GM21723 (cell line): ENCODE measurements around the gene OR10R2.
"Not testable (repeated sequence)": the region's sequence is repeated elsewhere in the genome, so short reads cannot be mapped to it uniquely, and the experiment has no call there.

Experiments used
- ATAC-seq: cut with Tn5 transposase; IDR thresholded peaks from one replicate; pipeline ENCODE4 v1.9.1; 2021; ENCODE audit warnings: mild to moderate bottlenecking, moderate library complexity; ENCODE audit not compliant: unreplicated experiment

Gene OR10R2, protein sequence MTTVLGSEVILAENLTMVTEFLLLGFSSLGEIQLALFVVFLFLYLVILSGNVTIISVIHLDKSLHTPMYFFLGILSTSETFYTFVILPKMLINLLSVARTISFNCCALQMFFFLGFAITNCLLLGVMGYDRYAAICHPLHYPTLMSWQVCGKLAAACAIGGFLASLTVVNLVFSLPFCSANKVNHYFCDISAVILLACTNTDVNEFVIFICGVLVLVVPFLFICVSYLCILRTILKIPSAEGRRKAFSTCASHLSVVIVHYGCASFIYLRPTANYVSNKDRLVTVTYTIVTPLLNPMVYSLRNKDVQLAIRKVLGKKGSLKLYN

DNA sequence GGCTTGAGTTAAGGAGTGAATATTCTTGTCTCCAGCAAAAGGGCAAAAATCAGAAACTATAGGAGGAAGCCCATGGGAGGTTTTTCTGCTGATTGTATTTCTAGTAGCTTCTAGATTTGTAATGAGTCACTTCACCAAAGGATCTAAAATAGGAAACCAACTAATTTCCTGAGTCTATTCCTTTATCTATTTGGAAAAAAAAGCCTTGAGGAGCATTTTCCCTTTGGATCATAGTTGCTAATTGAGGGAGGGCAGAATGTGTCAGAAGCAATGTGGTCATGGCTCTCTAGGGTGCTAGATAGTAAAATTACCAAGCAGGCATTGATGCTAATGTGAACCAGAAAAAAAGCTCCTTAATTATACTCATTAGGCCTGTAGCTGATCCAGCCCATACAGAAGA is at the start of gene OR10R2:
Gene OR10R2, plus strand, starts transcription at position 301 of the 400 bp plus-strand sequence. CDS start 106 bp downstream, outside the sequence.
- no peak for ATAC-seq

DNA sequence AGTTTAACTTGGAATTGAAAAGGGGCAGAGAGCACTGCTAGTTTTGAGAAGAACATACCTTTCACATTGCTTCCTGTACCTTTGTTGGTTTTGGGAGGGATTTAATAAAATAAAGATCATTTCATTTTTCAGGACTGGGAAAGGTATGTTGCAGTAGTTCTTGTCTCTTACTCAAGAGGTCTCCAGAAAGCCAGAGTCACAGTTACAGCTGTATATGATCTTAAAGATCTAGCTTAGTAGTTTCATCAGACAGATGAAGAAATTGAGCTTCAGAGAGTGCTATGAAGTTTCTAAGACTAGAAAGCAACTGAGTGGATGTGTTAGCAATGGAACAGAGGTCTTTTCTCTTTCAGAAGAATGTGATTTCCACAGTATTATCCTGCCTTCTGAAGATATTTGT is 47.0 kb upstream of the OR10R2 start:
- no peak for ATAC-seq

DNA sequence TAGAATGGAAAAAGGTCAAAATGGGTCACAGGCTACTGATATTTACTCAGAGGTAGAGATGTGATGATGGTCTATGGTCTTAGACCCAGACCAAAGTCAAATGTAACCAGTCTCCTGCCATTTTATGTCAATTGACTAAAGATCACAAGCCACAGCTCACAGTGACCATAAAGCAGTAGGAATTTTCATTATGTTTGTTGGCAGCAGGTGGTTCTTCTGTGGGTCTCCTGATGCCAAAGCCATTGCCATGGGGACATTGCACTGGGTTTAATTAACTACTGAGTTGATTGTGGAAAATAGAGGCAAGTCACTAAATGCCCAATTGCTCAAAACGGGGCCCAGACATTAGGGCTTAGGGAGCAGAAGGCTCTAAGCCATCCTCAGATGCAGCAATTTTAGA is 45.9 kb upstream of the OR10R2 start, which contains the start of gene OR10K2:
Gene OR10K2, minus strand, starts transcription at position 101 of the 400 bp plus-strand sequence. CDS start 5,371 bp downstream, outside the sequence.
- no peak for ATAC-seq

DNA sequence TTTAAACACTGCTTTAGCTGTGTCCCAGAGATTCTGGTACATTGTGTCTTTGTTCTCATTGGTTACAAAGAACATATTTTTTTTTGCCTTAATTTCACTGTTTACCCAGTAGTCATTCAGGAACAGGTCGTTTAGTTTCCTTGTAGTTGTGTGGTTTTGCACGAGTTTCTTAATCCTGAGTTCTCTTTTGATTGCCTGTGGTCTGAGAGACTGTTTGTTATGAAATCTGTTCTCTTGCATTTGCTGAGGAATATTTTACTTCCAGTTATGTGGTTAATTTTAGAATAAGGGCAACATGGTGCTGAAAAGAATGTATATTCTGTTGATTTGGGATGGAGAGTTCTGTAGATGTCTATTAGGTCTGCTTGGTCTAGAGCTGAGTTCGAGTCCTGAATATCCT is 41.9 kb upstream of the OR10R2 start:
- not testable (repeated sequence) for ATAC-seq

DNA sequence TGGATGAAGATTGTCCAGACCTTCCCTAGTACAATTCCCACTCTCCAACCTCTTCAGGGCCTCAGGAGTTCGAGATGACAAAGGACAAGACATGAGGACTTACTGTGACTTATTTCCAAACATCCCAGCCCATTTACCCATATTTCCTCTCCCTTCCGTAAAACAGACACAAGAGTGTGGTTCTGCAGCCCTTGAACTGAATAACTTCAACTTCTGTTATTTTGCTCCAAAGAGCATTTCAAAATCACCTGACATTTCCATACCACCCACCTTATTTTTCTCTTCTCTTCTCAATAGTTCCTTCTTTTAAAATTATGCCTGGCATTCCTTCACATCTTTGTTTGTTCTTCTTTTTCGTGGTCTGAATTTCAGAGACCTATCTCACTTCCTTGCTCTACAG is 37.3 kb upstream of the OR10R2 start:
- ATAC-seq = no peak

DNA sequence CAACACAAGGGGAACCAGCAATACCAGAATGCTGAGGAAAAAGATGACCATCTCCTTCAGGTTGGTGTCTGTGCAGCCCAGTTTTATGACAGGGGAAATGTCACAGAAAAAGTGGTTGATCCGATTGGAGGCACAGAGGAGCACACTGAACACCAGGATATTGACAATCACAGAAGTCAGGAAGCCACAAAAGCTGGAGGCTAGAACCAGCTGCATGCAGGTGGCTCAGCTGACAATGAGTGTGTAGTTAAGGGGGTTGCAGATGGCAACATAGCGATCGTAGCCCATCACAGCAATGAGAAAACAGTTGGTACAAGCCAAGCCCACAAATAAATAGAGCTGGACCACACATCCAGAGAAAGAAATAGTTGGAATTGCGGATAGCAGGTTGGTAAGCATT is 26.6 kb upstream of the OR10R2 start:
- ATAC-seq = no peak

DNA sequence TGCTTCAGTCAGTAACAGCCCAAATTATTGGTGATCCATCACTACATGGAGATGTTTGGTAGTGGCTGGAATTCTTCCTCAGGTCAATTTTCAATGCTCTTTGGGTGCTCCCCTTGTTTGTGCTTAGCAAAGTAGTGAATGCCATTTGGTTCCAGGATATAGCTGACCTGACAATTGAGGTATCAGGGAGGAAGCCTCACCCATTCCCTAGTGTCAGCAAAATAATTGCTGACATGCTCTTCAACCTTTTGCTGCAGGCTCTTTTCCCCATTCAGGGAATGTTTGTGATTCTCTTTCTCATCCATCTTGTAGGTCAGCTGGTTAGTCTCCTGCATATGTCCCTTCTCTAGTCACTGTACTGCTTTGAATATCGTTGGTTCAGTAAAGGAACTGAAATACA is 17.5 kb upstream of the OR10R2 start:
- no peak for ATAC-seq

DNA sequence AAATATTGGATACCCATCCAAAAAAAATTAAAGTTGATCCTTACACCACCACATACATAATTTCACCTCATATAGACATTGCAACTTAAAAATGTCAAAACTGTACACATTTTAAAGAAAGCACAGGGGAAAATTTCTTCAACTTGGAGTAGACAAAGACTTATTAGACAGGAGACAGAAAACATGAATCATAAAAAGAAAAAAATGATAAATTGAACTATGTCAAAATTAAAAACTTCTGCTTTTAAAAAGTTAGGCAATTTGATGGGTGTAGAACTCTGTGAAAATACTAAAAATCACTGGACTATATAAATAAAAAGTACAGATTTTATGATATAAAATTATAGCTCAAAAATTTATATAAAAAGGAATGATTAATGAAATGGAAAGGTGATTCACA is 14.8 kb upstream of the OR10R2 start:
- no peak for ATAC-seq

DNA sequence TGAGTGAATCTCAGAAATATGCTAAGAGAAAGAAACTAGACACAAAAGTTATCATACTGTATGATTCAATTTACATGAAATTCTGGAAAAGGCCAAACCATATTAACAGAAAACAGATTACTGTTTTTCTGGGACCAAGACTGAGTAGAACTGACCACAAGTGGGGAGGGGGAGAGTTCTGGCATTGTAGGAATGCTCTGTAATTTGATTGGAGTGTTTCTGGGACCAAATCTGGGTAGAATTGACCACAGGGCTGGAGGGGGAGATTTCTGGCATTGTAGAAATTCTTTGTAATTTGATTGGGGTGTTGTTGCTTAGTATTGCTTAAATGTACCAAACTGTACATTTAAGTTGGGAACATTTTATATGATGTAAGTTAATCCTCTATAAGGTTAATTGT is 13.8 kb upstream of the OR10R2 start:
- no peak for ATAC-seq

DNA sequence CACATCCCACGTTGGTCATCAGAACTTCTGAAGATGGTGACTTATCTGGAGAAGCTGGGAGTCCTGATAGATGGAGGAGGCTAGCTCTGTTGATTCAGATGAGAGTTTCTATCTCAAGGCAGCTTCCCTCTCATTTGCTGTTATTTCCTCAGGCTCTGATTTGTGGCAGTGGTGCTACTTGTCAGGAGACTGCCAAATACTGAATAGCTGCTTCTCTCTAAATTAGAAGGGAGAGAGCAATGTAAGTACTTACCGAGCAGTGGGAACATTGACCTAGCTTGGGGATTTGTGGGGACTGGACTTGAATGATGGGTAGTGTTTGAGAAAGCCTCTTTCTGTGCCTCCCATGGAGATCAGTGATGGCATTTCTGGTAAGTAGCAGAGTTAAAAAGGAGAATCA is 10.5 kb upstream of the OR10R2 start, which contains the start of gene OR10K1:
Gene OR10K1, plus strand, starts transcription at position 301 of the 400 bp plus-strand sequence. CDS start 3,728 bp downstream, outside the sequence.
- no peak for ATAC-seq

DNA sequence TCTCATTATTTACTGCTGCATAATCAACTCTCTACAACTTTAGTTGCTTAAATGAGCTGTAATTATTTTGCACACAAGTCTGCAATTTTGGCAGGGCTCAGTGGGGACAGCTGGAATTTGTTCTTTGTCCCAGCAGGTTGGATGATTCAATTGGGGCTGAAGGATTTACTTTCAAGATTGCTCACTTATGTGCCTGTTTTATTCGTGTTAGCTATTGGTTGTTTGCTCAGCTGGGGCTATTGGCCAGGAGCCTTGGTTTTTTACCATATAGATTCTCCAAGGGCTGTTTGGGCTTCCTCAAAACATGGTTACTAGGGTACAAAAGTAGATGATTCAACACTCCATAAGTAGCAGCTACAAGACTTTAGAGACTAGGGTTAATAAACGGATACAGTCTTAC is 13.4 kb downstream of the OR10R2 start:
- ATAC-seq = no peak

DNA sequence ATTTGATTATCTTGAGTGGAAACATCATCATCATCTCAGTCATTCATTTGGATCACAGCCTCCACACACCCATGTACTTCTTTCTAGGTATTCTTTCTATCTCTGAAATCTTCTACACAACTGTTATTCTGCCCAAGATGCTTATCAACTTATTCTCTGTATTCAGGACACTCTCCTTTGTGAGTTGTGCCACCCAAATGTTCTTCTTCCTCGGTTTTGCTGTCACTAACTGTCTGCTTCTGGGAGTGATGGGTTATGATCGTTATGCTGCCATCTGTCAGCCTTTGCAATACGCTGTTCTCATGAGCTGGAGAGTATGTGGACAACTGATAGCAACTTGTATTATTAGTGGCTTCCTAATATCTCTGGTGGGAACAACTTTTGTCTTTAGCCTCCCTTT is 19.3 kb downstream of the OR10R2 start:
- no peak for ATAC-seq

DNA sequence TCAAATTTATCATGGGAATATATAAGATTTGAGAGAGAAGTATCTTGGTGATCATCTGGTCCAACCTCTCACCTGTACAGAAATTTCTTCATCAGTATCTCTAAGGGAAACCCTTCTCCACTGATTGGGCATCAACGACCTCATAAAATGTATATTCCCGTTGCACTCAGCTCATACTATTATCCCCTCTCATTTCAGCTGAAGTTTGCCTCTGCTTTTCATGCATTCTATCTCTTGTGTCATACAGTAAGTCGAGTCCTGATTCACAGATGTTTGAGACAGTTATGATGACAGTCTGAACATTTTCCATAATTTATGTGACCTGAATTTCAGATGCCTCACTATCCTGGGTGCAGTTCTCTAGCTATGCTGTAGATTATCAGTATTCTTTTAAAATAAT is 21.0 kb downstream of the OR10R2 start:
- ATAC-seq = no peak

DNA sequence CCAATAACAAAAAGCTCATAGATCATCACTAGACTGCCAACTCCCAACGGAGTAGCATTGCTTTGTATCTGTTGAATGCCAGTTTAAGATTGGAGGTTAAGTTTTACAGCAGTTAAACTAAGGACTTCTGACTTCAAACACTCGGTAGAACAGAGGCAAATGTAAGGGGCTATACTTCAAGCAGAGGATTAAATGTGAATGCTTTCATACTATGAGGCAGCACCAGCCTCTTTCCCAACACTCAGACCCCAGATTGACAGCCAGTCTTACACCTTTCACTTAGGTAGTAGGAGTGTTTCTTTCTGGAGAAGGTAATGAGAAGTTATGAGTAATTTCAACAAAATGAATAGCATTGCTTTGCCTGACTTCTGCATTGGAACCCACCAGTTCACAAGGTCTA is 22.8 kb downstream of the OR10R2 start:
- ATAC-seq = no peak

DNA sequence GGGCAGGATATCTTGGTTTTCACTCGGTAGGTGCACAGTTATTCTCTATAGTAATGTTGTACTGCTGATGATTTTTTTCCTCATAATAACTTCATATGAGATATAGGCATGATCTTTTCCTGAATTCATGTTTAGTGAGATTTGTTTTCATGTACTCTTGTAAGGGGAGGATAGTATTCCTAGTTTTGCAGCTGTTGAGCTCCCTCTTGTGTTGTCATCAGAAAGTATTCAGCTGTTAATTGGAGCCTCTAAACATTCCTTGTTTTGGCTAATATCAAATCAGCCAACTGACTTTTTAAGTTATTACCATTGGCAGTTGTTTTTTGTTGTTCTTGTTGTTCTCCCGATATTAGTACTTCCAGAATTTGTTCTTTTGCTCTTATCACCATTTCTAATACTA is 24.4 kb downstream of the OR10R2 start:
- ATAC-seq = no peak

DNA sequence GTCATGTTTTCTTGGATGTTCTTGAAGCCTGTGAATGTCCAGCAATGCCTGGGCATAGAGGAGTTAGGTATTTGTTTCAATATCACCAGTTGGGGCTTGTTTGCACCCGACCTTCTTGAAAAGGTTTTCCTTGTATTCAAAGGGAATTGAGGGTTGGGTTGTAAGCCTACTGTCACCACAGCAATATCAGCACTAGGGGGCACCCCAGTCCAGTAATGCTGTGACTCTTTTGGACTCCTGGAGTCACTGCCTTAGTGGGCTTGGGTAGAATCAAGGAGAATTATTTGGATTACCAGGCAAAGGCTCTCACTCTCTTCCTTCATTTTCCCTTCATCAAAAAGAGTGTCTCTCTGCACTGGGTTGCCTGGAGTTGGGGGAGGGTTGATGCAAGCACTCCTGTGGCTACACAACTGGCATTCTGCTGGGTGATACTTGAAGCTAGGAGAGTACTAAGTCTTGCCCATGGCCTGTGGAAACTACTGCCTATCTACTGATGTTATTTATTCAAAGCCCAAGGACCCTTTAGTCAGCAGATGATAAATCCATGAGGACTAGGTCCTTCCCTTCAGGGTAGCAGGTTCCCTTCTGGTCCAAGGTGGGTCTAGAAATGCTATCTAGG is 34.5 kb downstream of the OR10R2 start:
- no peak for ATAC-seq

DNA sequence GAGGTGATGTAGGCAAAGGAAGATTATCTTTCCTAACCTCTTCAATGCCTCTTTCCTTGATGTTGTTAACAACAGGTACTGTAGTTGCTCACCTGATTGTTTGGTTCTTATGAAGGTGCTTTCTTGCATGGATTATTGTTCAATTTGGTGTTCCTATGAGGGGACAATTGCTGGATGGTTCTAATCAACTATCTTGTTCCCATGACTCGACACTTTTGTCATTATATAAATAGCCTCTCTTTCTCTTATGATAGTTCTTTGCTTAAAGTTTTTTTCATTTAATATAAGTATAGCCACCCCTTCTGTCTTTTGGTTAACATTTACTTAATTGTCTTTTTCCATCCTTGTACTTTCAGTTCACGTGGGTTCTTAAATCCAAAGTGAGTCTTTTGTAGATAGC is 35.5 kb downstream of the OR10R2 start:
- no peak for ATAC-seq

DNA sequence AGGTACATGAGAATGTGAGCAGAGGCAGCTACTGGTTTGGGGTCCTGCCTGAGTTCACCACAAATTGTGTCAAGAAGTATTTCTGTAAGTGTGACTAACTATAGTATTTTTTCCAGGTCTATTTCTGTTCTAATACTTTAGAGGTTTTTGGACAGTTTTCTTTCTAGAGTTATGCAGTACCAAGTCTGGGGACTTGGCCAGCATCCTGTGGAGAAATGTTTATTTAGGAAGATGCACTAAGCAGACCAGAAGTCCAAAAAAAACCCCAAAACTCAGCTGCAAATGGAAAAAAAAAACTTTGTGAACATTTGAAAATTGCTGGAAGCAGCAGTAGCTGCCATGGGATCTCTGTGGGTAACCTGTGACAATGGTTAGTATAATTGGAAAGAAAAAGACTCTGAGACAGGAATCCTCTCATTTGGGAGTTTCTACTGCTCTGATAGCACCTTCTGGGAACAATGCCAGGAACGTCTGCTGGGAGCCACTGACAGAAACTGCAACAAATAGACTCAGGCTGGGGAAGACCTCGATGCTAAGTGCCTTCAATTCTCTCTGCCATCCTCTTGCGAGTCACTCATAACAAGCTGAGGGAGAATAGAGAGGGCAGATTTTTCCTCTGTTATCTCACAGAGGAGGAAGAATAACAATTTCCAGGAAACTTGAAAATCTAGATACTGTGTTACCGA is 37.6 kb downstream of the OR10R2 start:
- no peak for ATAC-seq

DNA sequence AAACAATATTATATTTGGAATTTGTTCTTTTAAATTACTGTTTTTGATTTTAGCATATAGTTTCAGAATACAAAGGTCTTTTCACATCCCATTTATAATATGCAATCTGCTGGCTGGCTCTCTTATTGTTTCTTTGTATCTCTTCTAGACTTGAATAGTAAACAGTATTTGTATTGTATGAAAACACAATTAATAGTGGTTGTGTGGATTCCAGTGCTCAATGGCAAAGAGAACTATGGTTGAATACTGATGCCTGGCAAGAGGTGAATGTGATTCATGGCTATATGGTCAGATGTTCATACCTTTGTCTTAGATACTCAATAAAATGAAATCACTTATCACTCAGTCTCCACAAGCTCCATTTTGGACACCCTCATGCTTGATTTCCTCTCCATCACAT is 44.9 kb downstream of the OR10R2 start:
- ATAC-seq = no peak

DNA sequence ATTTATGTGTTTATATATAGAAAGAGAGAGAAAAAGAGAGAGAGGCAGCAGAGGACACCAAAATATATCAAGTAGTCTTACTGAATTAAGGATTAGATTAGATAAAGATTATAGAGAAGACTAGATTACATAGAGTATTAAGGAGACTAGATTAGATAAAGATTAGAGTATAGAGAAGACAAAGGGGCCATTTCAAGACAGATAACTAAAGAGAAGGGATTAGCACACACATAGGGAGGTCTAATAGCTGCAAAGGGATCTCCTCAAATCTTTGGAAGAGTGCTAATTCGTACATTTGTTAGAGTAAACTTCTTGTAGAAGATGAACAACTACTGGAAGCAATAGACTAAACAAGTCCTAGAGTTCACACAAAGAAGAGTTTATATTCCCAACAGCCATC is 48.0 kb downstream of the OR10R2 start:
- ATAC-seq = no peak

DNA sequence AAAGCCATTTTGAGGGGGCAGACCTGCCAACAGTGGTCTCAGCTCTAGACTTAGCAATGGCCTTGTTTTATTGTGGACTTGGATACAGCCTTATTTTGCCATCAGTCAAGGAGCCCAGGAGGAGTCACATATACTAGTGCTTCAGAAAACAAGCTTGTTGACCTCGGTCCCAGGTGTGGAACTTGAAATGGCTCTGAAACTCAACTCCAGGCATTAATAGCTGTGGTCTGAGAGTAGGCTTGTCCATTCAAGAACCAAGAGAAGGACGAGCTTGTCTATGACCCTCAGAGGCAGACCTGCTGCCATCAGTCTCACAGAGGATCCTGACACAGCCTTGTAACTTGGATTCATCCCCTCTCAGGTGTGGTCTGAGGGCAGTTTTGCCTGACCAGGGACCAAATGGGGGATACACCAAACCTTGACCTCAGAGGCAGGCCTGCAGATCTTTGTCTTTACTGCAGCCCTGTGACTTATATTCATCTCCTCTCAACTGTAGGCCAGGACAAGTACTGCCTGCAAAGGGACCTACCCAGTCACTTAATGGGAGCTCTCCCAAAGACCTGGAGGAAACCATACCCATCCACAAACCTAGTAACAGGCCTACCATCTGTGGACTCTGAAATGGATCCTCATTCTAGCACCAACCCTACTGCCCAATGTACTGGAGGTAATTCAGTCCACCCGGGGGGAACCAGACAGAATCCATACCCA is 49.1 kb downstream of the OR10R2 start:
- no peak for ATAC-seq
